GM23338 (cell line): ENCODE measurements around the gene EXOC3L4. TPM values are rescaled to one million over a fixed set of nuclear protein-coding genes. Genes with fewer than 3 reads are reported as not detected.

Experiments used
- ATAC-seq: fragments of 200-7000 bp; cut with Tn5 transposase; 3 replicates; pipeline ENCODE4 v1.9.1; 2020
- DNase-seq: peaks from one replicate; pipeline ENCODE4 v3.0.0-alpha.2; 2015; ENCODE audit warnings: low spot score
- H2AFZ ChIP-seq: fragments of 200-600 bp; sonication (generic); 2 replicates; pipeline ENCODE4 v1.8.0; 2016; ENCODE audit warnings: antibody characterized with exemption, mild to moderate bottlenecking, moderate library complexity
- H3F3A ChIP-seq: fragments of 200-600 bp; sonication (generic); replicated peaks from 2 replicates; pipeline ENCODE4 v1.8.0; 2017; ENCODE audit warnings: antibody characterized with exemption, mixed run types, low read depth
- H3K27ac ChIP-seq: fragments of 200-600 bp; sonication (generic); 2 replicates; pipeline ENCODE4 v1.6.1; 2016; ENCODE audit warnings: low read depth
- H3K27me3 ChIP-seq: fragments of 200-600 bp; sonication (generic); 2 replicates; pipeline ENCODE4 v1.8.0; 2016; ENCODE audit warnings: mild to moderate bottlenecking, mixed run types, moderate library complexity; ENCODE audit not compliant: insufficient read depth
- H3K36me3 ChIP-seq: fragments of 200-600 bp; sonication (generic); 2 replicates; pipeline ENCODE4 v1.8.0; 2016; ENCODE audit warnings: mild to moderate bottlenecking; ENCODE audit not compliant: insufficient read depth
- H3K4me1 ChIP-seq: fragments of 200-600 bp; sonication (generic); 2 replicates; pipeline ENCODE4 v1.8.0; 2016; ENCODE audit warnings: mild to moderate bottlenecking, moderate library complexity; ENCODE audit not compliant: insufficient read depth
- H3K4me2 ChIP-seq: fragments of 200-600 bp; sonication (generic); 2 replicates; pipeline ENCODE4 v1.7.1; 2017; ENCODE audit warnings: mixed run types
- H3K4me3 ChIP-seq: fragments of 200-600 bp; sonication (generic); 2 replicates; pipeline ENCODE4 v1.6.1; 2016; ENCODE audit warnings: mixed run types
- H3K79me2 ChIP-seq: fragments of 200-600 bp; sonication (generic); replicated peaks from 2 replicates; pipeline ENCODE4 v1.8.0; 2017; ENCODE audit warnings: mild to moderate bottlenecking; ENCODE audit not compliant: insufficient read depth
- H3K9me2 ChIP-seq: fragments of 200-600 bp; sonication (generic); 2 replicates; pipeline ENCODE4 v1.8.0; 2017; ENCODE audit not compliant: insufficient read depth
- H4K20me1 ChIP-seq: fragments of 200-600 bp; sonication (generic); replicated peaks from 2 replicates; pipeline ENCODE4 v1.8.0; 2017; ENCODE audit warnings: mild to moderate bottlenecking; ENCODE audit not compliant: insufficient read depth
- H3K27ac Mint-ChIP-seq: 2 replicates; pipeline ENCODE4 v1.8.0; 2020; ENCODE audit warnings: inconsistent platforms, mild to moderate bottlenecking, moderate library complexity, mixed read lengths
- H3K27me3 Mint-ChIP-seq: 3 replicates; pipeline ENCODE4 v1.8.0; 2022; ENCODE audit warnings: low read depth, mild to moderate bottlenecking, moderate library complexity, mixed read lengths, inconsistent platforms; ENCODE audit not compliant: insufficient read depth, poor library complexity
- H3K36me3 Mint-ChIP-seq: 3 replicates; pipeline ENCODE4 v1.8.0; 2021; ENCODE audit warnings: low read depth, mild to moderate bottlenecking, inconsistent platforms, moderate library complexity, mixed read lengths
- H3K4me1 Mint-ChIP-seq: 3 replicates; pipeline ENCODE4 v1.8.0; 2020; ENCODE audit warnings: mild to moderate bottlenecking, inconsistent platforms, mixed read lengths
- H3K4me3 Mint-ChIP-seq: 3 replicates; pipeline ENCODE4 v1.8.0; 2021; ENCODE audit warnings: moderate library complexity, mild to moderate bottlenecking, inconsistent platforms, mixed read lengths
- H3K9me3 Mint-ChIP-seq: 3 replicates; pipeline ENCODE4 v1.8.0; 2020; ENCODE audit warnings: moderate library complexity, mild to moderate bottlenecking, inconsistent platforms, mixed read lengths
- CREB1 ChIP-seq: fragments of 250-450 bp; sonication (Bioruptor Pico); IDR thresholded peaks from 2 replicates; pipeline ENCODE4 v1.5.0; 2020; ENCODE audit warnings: low read depth, mild to moderate bottlenecking, moderate library complexity
- ETS1 ChIP-seq: IDR thresholded peaks from 2 replicates; pipeline ENCODE4 v1.6.1; 2016; ENCODE audit warnings: antibody characterized with exemption
- EZH2 ChIP-seq: fragments of 200-600 bp; sonication (generic); IDR thresholded peaks from one replicate; pipeline ENCODE4 v1.8.0; 2017; ENCODE audit warnings: antibody characterized with exemption, mild to moderate bottlenecking, low read depth; ENCODE audit not compliant: unreplicated experiment
- EZH2phosphoT487 ChIP-seq: fragments of 200-600 bp; sonication (generic); IDR thresholded peaks from one replicate; pipeline ENCODE4 v1.8.1; 2018; ENCODE audit warnings: antibody characterized with exemption; ENCODE audit not compliant: unreplicated experiment
- JUNB ChIP-seq: IDR thresholded peaks from one replicate; pipeline ENCODE4 v1.6.1; 2016; ENCODE audit warnings: antibody characterized with exemption; ENCODE audit not compliant: unreplicated experiment
- NANOG ChIP-seq: IDR thresholded peaks from 2 replicates; pipeline ENCODE4 v1.6.1; 2016; ENCODE audit warnings: antibody characterized with exemption, borderline replicate concordance
- POLR2AphosphoS5 ChIP-seq: IDR thresholded peaks from 2 replicates; pipeline ENCODE4 v1.6.1; 2016; ENCODE audit warnings: antibody characterized with exemption, low read depth
- STAT1 ChIP-seq: IDR thresholded peaks from one replicate; pipeline ENCODE4 v1.6.1; 2016; ENCODE audit warnings: antibody characterized with exemption; ENCODE audit not compliant: unreplicated experiment
- ZNF114 ChIP-seq: fragments of 250-450 bp; sonication (Bioruptor Pico); IDR thresholded peaks from 2 replicates; pipeline ENCODE4 v1.5.0; 2020; ENCODE audit warnings: mild to moderate bottlenecking, moderate library complexity
- ZNF331 ChIP-seq: fragments of 250-450 bp; sonication (Bioruptor Pico); IDR thresholded peaks from 2 replicates; pipeline ENCODE4 v1.5.0; 2020; ENCODE audit warnings: low read depth, mild to moderate bottlenecking, moderate library complexity
- ZNF462 ChIP-seq: fragments of 250-450 bp; sonication (Bioruptor Pico); IDR thresholded peaks from 2 replicates; pipeline ENCODE4 v1.5.0; 2020; ENCODE audit warnings: mild to moderate bottlenecking, moderate library complexity
- polyA plus RNA-seq: library from polyadenylated mRNA; unstranded; fragments of >200 nt; fragmentation: Nextera tagmentation; extraction: Ambion mirVana; gene quantifications from 2 replicates; pipeline ENCODE4 v1.2.1, GENCODE V29; 2016
- total RNA-seq: library from RNA; depleted of rRNA; stranded (reverse); fragments of >200 nt; shearing (Covaris generic); gene quantifications from 2 replicates; pipeline ENCODE4 v1.2.3, GENCODE V29; 2014
- TF ChIP-seq, protein P1 (sequence below): IDR thresholded peaks from one replicate; pipeline ENCODE4 v1.6.1; 2018; ENCODE audit warnings: antibody characterized with exemption; ENCODE audit not compliant: unreplicated experiment
- TF ChIP-seq, protein P2 (sequence below), 2 experiments: fragments of 200-600 bp in 1 of 2; sonication (generic) in 1 of 2; conservative IDR thresholded peaks; 2 replicates each; pipeline versions ENCODE4 v1.5.1 to v1.6.1; 2016 to 2017; ENCODE audit warnings: antibody characterized with exemption in 2 of 2, low read depth in 2 of 2, mild to moderate bottlenecking in 2 of 2, moderate library complexity in 1 of 2

Gene EXOC3L4
- total and polyA plus RNA-seq, 2 experiments from 2014 or later = not detected

- H3K27me3 Mint-ChIP-seq = peaks cover 20% of the 10 kb centered on the region
- no peak overlapping the region for H3K4me3 Mint-ChIP-seq
- no peaks in the 10 kb centered on the region for H3K36me3 ChIP-seq
- H3K4me3 ChIP-seq = no peak overlapping the region
- H3K79me2 ChIP-seq = no peaks in the 10 kb centered on the region
- DNase-seq (no peak), ATAC-seq (no peak)
- H3K27ac ChIP-seq = no peak overlapping the region
- H4K20me1 ChIP-seq = no peaks in the 10 kb centered on the region
- no peak overlapping the region for H3K27ac Mint-ChIP-seq
- TF ChIP-seq, protein P1, sequence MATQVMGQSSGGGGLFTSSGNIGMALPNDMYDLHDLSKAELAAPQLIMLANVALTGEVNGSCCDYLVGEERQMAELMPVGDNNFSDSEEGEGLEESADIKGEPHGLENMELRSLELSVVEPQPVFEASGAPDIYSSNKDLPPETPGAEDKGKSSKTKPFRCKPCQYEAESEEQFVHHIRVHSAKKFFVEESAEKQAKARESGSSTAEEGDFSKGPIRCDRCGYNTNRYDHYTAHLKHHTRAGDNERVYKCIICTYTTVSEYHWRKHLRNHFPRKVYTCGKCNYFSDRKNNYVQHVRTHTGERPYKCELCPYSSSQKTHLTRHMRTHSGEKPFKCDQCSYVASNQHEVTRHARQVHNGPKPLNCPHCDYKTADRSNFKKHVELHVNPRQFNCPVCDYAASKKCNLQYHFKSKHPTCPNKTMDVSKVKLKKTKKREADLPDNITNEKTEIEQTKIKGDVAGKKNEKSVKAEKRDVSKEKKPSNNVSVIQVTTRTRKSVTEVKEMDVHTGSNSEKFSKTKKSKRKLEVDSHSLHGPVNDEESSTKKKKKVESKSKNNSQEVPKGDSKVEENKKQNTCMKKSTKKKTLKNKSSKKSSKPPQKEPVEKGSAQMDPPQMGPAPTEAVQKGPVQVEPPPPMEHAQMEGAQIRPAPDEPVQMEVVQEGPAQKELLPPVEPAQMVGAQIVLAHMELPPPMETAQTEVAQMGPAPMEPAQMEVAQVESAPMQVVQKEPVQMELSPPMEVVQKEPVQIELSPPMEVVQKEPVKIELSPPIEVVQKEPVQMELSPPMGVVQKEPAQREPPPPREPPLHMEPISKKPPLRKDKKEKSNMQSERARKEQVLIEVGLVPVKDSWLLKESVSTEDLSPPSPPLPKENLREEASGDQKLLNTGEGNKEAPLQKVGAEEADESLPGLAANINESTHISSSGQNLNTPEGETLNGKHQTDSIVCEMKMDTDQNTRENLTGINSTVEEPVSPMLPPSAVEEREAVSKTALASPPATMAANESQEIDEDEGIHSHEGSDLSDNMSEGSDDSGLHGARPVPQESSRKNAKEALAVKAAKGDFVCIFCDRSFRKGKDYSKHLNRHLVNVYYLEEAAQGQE = no peak
- no peak for TF ChIP-seq ZNF462 (CRISPR knock-in tag)
- no peak for TF ChIP-seq JUNB
- TF ChIP-seq NANOG = no peak
- TF ChIP-seq POLR2AphosphoS5 = no peak
- TF ChIP-seq STAT1 = no peak
- no peak for TF ChIP-seq ETS1
- no peak for TF ChIP-seq CREB1 (CRISPR knock-in tag)
- no peak for TF ChIP-seq ZNF114 (CRISPR knock-in tag)
- TF ChIP-seq EZH2phosphoT487 = no peak
- TF ChIP-seq ZNF331 (CRISPR knock-in tag) = no peak
- no peak for TF ChIP-seq EZH2
- TF ChIP-seq, protein P2, sequence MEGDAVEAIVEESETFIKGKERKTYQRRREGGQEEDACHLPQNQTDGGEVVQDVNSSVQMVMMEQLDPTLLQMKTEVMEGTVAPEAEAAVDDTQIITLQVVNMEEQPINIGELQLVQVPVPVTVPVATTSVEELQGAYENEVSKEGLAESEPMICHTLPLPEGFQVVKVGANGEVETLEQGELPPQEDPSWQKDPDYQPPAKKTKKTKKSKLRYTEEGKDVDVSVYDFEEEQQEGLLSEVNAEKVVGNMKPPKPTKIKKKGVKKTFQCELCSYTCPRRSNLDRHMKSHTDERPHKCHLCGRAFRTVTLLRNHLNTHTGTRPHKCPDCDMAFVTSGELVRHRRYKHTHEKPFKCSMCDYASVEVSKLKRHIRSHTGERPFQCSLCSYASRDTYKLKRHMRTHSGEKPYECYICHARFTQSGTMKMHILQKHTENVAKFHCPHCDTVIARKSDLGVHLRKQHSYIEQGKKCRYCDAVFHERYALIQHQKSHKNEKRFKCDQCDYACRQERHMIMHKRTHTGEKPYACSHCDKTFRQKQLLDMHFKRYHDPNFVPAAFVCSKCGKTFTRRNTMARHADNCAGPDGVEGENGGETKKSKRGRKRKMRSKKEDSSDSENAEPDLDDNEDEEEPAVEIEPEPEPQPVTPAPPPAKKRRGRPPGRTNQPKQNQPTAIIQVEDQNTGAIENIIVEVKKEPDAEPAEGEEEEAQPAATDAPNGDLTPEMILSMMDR (conservative IDR thresholded peaks at IDR 0.05; ENCODE audit: low read depth in 2 of 2) = no peak
- no peaks in the 10 kb centered on the region for H3K36me3 Mint-ChIP-seq
- 0 out of 2 replicates have a peak, but pooled peaks cover 4% of the 10 kb centered on the region for H3F3A ChIP-seq
- H3K4me1 Mint-ChIP-seq = peaks cover 16% of the 10 kb centered on the region
- peaks cover 11% of the 10 kb centered on the region for H3K4me1 ChIP-seq
- H3K9me2 ChIP-seq = no peaks in the 10 kb centered on the region
- H2AFZ ChIP-seq = no peak overlapping the region
- H3K9me3 Mint-ChIP-seq = no peaks in the 10 kb centered on the region
- H3K27me3 ChIP-seq = peaks cover 9% of the 10 kb centered on the region; the same call in 1 of the 2 replicates
- H3K4me2 ChIP-seq = no peak overlapping the region
These were observed 769 bp downstream of the EXOC3L4 start for GRCh38 chr14:103095210-103095778.
